ENCODE results near the gene TSBP1. TPM values are rescaled to one million over a fixed set of nuclear protein-coding genes. Genes with fewer than 3 reads are reported as not detected.

The TSBP1 gene
- total RNA-seq, 1 experiment from 2014 or later, result not detected

DNA sequence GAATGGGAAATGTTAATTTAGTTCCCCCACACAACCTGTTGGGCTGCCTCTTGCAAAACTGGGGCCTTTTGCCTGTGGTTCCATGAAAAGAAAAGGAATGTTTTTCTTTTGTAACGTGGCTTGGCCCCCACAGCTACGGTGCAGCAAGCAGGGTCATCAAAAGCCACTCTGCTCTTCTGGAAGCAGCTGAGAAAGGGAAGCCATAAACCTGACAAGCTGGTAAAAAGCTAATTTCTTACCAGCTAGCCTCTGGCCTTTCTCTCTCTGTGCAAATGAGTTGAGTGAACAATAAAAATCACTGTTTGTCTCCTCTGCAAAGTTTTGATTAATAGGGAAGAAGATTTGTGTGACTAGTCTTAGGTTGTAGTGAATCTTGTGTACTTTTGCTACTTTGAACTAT, 124.3 kb downstream of the TSBP1 start:
- Histone ChIP-seq H3K56ac (ENCODE audit: insufficient read length, low read depth, low read length) (no peak overlapping the region), H2AFZ (ENCODE audit: low read length) (no peak overlapping the region), H2AK5ac (ENCODE audit: insufficient read length, low read length) (no peak overlapping the region), H3K4me1 (ENCODE audit: insufficient read depth, low read length) (no peaks in the 10 kb centered on the region), H3K23ac (ENCODE audit: insufficient read length, low read depth, low read length) (no peak overlapping the region), H3K14ac (ENCODE audit: insufficient read depth, low read length) (no peak overlapping the region), H2BK120ac (ENCODE audit: low read depth, low read length, poor library complexity, severe bottlenecking) (no peak overlapping the region), H2BK12ac (ENCODE audit: insufficient read length, low read depth, low read length) (no peak overlapping the region), H3K4ac (ENCODE audit: low read depth, low read length) (no peak overlapping the region), H3K4me2 (ENCODE audit: insufficient read depth, insufficient read length, low read length) (no peak overlapping the region), H3K9me3 (ENCODE audit: control insufficient read depth, low read depth, low read length) (no peaks in the 10 kb centered on the region), H3K79me1 (ENCODE audit: insufficient read depth, low read depth, low read length, poor library complexity, severe bottlenecking) (no peaks in the 10 kb centered on the region), H4K20me1 (ENCODE audit: control insufficient read depth, insufficient read depth, insufficient read length) (no peaks in the 10 kb centered on the region), H3K27me3 (ENCODE audit: insufficient read depth, low read length) (no peaks in the 10 kb centered on the region), H3K9ac (ENCODE audit: extremely low read depth, insufficient read length, low read length) (no peak overlapping the region), H2BK15ac (ENCODE audit: low read depth, low read length) (no peak overlapping the region), H3T11ph (ENCODE audit: low read length) (no peak overlapping the region), H3K27ac (ENCODE audit: insufficient read length, low read depth, low read length) (no peak overlapping the region), H4K91ac (ENCODE audit: insufficient read length, low read depth, low read length) (no peak overlapping the region), H2BK20ac (ENCODE audit: low read depth, low read length, poor library complexity, severe bottlenecking) (no peak overlapping the region), H4K8ac (replicated peaks; ENCODE audit: insufficient read length, low read depth, low read length) (no peak overlapping the region), H3K23me2 (ENCODE audit: insufficient read length, low read depth, low read length, poor library complexity, severe bottlenecking) (no peaks in the 10 kb centered on the region), H2BK5ac (ENCODE audit: insufficient read length, low read length) (no peak overlapping the region), H3K79me2 (ENCODE audit: insufficient read depth, low read length) (no peaks in the 10 kb centered on the region), H3K18ac (ENCODE audit: insufficient read length, low read depth, low read length) (no peak overlapping the region), H4K5ac (ENCODE audit: insufficient read length, low read depth, low read length) (no peak overlapping the region)
- WGBS (ENCODE audit: extremely low coverage, insufficient read length, low lambda C conversion rate), result no CpG with 5 or more reads among the region's 2 CpGs
- TF ChIP-seq, protein P1, sequence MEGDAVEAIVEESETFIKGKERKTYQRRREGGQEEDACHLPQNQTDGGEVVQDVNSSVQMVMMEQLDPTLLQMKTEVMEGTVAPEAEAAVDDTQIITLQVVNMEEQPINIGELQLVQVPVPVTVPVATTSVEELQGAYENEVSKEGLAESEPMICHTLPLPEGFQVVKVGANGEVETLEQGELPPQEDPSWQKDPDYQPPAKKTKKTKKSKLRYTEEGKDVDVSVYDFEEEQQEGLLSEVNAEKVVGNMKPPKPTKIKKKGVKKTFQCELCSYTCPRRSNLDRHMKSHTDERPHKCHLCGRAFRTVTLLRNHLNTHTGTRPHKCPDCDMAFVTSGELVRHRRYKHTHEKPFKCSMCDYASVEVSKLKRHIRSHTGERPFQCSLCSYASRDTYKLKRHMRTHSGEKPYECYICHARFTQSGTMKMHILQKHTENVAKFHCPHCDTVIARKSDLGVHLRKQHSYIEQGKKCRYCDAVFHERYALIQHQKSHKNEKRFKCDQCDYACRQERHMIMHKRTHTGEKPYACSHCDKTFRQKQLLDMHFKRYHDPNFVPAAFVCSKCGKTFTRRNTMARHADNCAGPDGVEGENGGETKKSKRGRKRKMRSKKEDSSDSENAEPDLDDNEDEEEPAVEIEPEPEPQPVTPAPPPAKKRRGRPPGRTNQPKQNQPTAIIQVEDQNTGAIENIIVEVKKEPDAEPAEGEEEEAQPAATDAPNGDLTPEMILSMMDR (conservative IDR thresholded peaks at IDR 0.05), result no peak
- DNase-seq, result no peak
- Mint-ChIP-seq H3K4me3 (no peak overlapping the region), H3K27ac (no peak overlapping the region), H3K9me3 (peaks cover 9 to 18% of the 10 kb centered on the region in 2 experiments), H3K4me1 (peaks cover 4 to 9% of the 10 kb centered on the region in 2 experiments), H3K36me3 (ENCODE audit: insufficient read depth in 1 of 3, low read depth in 3 of 3) (peaks cover 0 to 13% (median 3%) of the 10 kb centered on the region in 3 experiments; a peak in 3 of 7 replicates), H3K27me3 (ENCODE audit: low read depth) (no peaks in the 10 kb centered on the region; the same call in 1 of the 2 replicates)

Data from H9 (cell line).